Measurements from ENCODE around the gene SPTBN4. TPM values are rescaled to one million over a fixed set of nuclear protein-coding genes. Genes with fewer than 3 reads are reported as not detected.

Gene SPTBN4
- total RNA-seq, 4 donors from 2014 or later: 0.18 to 6.6 (median 2.0) TPM

GRCh38 chr19:40625406-40626120 is 158.8 kb downstream of the SPTBN4 start:
- Histone ChIP-seq H3K27ac (no peak overlapping the region), H3K36me3 (peaks cover 0 to 88% (median 0%) of the 10 kb centered on the region in 3 donors), H3K27me3 (no peaks in the 10 kb centered on the region), H3K4me3 (no peak overlapping the region), H3K4me1 (peaks cover 0 to 9% (median 0%) of the 10 kb centered on the region in 4 donors), H3K9me3 (no peaks in the 10 kb centered on the region)
- TF ChIP-seq CTCF (IDR thresholded peaks at IDR 0.05) (no peak), POLR2A (IDR thresholded peaks at IDR 0.05) (no peak)
- DNase-seq: no peak

Small RNAs within 50 kb of the gene (small RNA-seq; reads per million reads assigned to genes)
- gene RF00017: 0 reads per million in 2 donors

Other genes starting within 250 kb of the SPTBN4 start
- gene TTC9B, start 248.6 kb upstream of the SPTBN4 start, total RNA-seq: not detected
- 1 to 10 TPM in 1 of 4 donors, not detected in 3; 1.3 TPM for gene CCNP, start 240.3 kb upstream of the SPTBN4 start, total RNA-seq
- 100 to 1,000 TPM in 2 of 4 donors, 10 to 100 TPM in 2; 67.1 to 146 (median 100) TPM for gene AKT2, start 181.7 kb upstream of the SPTBN4 start, total RNA-seq
- 10 to 100 TPM in 2 of 4 donors, 1 to 10 TPM in 2; 5.8 to 11.3 (median 9.9) TPM for gene C19orf47, start 118.6 kb upstream of the SPTBN4 start, total RNA-seq
- 100 to 1,000 TPM in 3 of 4 donors, 10 to 100 TPM in 1; 61.9 to 210 (median 162) TPM for gene PLD3, start 118.3 kb upstream of the SPTBN4 start, total RNA-seq
- gene HIPK4, start 76.8 kb upstream of the SPTBN4 start, total RNA-seq: not detected
- 1 to 10 TPM; 1.4 to 7.4 (median 3.0) TPM for gene PRX, start 53.6 kb upstream of the SPTBN4 start, total RNA-seq
- gene SERTAD1, start 41.0 kb upstream of the SPTBN4 start, total RNA-seq: 10 to 100 TPM in 2 of 4 donors, 1 to 10 TPM in 2; 4.1 to 18.2 (median 11.6) TPM
- 10 to 100 TPM in 3 of 4 donors, 1 to 10 TPM in 1; 9.1 to 22.4 (median 15.2) TPM for gene SERTAD3, start 22.7 kb upstream of the SPTBN4 start, total RNA-seq
- gene BLVRB, start 1.3 kb upstream of the SPTBN4 start, total RNA-seq: 100 to 1,000 TPM; 148 to 277 (median 218) TPM
- gene SHKBP1, start 109.9 kb downstream of the SPTBN4 start, total RNA-seq: 100 to 1,000 TPM in 2 of 4 donors, 10 to 100 TPM in 2; 73.4 to 121 (median 99.9) TPM
- 100 to 1,000 TPM; 164 to 484 (median 329) TPM for gene LTBP4, start 134.4 kb downstream of the SPTBN4 start, total RNA-seq
- 100 to 1,000 TPM in 1 of 4 donors, 10 to 100 TPM in 3; 10.9 to 151 (median 27.9) TPM for gene NUMBL, start 223.7 kb downstream of the SPTBN4 start, total RNA-seq
- gene COQ8B, start 249.9 kb downstream of the SPTBN4 start, total RNA-seq: 10 to 100 TPM; 32.4 to 92.8 (median 41.9) TPM

Measured in Peyer's patch (tissue), 4 donors.